ENCODE measurements around the gene GGCX.
"Not testable (repeated sequence)": the region's sequence is repeated elsewhere in the genome, so short reads cannot be mapped to it uniquely, and the experiment has no call there.

The GGCX gene

GRCh38 chr2:85547089-85547858 is 14.0 kb downstream of the GGCX start:
- no peak for DNase-seq (ENCODE audit: low read depth, low spot score)
- peak overlapping the region; percentile 90 for H3K27ac ChIP-seq

DNA sequence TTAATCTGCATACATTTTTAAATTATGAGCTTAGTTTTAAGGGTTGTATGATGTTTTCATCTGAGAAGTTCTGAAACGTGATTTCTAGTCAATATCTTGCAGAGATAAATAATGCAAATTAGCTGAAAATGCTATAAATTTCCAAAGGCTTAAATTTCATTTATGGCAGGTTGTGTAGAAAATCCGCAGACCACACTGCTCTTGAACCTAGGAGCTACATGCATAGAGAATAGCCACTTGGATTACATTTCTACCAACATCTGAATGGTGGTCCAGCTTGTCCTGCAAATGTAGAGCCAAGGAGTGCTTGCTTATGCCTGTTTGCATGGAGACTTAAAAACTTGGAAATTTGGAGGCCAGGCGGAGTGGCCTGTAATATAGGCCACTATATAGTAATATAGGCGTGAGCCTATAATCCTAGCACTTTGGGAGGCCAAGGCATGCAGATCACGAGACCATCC is 15.5 kb downstream of the GGCX start:
- H3K27ac ChIP-seq, result peak overlapping the region; percentile 90
- no peak for DNase-seq (ENCODE audit: low read depth, low spot score)

- peak overlapping the region; percentile 90 for H3K27ac ChIP-seq
These were observed 16.1 kb downstream of the GGCX start for GRCh38 chr2:85544915-85545779.

DNA sequence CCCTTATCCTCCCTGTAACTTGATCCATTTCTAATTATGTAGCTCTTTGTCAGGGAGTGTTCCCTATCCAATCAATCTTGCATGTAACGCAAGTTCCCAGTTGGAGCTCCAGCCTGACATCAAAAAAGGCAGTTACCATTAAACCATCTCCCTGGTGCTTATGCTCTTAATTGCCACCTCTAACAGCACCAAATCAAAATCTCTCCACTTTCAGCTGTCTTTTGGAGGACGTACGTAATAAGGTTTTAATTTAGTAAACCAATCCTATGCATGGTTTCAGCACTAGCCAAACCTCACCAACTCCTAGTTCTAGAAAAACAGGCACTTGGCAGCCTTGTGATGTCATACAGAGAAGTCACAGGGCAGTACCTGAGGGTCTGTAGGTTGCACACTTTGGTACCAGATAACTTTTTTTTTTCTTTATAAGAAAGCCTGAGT is 17.0 kb downstream of the GGCX start:
- DNase-seq (ENCODE audit: low read depth, low spot score), result not testable (repeated sequence)
- peak overlapping the region; percentile 90 for H3K27ac ChIP-seq

More at GRCh38 chr2:85544915-85545779, 16.1 kb downstream of the GGCX start:
- not testable (repeated sequence) for DNase-seq (ENCODE audit: low read depth, low spot score)

DNA sequence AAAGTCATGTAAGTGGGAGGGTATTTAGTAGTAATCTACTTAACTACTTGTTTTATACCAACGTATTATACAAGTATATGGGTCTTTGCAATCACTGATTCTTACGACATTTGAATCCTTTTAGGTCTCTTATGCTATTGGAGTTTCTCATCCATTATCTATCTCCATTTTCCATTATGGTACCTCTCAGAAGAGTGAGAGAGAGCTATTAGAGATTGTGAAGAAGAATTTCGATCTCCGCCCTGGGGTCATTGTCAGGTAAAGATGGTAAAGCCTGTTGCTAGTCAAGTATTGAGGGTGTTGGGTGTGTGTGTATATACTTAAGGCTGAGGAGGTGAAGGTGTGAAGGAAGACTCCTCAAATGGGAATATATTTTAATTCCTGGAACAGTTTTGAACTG is 18.5 kb downstream of the GGCX start:
- H3K27ac ChIP-seq, result peak overlapping the region; percentile 90
- DNase-seq (ENCODE audit: low read depth, low spot score), result no peak

DNA sequence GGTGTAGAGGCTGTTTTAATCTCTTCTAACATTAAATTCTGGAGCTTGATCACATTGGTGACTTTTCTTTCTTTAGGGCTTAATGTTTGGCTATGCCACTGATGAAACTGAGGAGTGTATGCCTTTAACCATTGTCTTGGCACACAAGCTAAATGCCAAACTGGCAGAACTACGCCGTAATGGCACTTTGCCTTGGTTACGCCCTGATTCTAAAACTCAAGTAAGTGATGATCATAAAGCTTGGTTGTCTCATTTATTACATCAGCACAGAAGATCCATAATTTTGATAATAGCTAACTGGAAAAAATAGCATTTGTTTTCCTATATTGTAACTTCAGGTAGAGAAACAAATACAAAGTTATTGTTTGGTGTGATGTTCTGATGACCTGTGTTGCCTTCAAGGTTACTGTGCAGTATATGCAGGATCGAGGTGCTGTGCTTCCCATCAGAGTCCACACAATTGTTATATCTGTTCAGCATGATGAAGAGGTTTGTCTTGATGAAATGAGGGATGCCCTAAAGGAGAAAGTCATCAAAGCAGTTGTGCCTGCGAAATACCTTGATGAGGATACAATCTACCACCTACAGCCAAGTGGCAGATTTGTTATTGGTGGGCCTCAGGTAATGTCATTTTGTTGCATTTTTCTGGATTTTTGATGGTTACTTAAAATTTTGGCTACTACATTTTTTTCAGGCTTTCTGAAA is 19.4 kb downstream of the GGCX start:
- no peak for DNase-seq (ENCODE audit: low read depth, low spot score)
- peak overlapping the region; percentile 90 for H3K27ac ChIP-seq

DNA sequence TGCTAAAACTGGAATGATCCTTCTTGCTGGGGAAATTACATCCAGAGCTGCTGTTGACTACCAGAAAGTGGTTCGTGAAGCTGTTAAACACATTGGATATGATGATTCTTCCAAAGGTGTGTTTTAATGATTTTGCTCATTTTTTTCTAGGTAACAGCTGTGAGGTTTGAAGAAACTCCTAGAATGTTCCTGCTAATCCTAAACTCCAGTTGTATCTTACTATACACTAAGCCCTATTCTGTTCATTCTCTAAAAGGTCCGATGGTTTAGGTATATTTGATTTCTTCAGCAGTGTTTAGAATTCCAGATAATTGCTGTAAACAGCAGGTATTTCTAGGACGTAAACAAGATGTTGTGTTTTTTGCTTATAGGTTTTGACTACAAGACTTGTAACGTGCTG is 20.0 kb downstream of the GGCX start:
- DNase-seq (ENCODE audit: low read depth, low spot score), result no peak
- H3K27ac ChIP-seq, result peak overlapping the region; percentile 90

DNA sequence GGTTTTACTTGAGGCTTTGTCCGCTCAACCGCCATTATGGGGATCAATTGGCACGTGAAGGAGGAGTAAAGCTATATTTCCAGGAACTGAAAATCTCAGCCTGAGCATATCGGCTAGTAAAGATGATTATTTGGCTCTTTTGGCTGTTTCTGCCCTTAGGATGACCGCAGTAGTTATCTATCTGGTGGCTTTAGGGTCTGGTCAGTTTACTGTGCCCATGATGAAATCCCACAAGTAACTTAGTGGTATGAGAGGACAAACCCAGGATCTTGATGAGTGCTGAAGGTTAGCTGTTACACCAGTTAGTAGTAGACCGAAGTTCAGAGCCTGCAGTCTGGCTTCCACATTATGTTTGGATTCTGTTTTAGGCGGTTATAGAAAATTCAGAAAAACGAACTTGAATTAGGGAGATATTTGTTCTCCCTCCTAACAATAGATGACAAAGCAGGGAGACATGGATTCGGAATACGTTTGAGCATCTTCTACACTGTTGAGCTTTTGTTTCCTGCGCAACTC is 21.1 kb downstream of the GGCX start:
- peak overlapping the region; percentile 90 for H3K27ac ChIP-seq
- DNase-seq (ENCODE audit: low read depth, low spot score), result no peak

DNA sequence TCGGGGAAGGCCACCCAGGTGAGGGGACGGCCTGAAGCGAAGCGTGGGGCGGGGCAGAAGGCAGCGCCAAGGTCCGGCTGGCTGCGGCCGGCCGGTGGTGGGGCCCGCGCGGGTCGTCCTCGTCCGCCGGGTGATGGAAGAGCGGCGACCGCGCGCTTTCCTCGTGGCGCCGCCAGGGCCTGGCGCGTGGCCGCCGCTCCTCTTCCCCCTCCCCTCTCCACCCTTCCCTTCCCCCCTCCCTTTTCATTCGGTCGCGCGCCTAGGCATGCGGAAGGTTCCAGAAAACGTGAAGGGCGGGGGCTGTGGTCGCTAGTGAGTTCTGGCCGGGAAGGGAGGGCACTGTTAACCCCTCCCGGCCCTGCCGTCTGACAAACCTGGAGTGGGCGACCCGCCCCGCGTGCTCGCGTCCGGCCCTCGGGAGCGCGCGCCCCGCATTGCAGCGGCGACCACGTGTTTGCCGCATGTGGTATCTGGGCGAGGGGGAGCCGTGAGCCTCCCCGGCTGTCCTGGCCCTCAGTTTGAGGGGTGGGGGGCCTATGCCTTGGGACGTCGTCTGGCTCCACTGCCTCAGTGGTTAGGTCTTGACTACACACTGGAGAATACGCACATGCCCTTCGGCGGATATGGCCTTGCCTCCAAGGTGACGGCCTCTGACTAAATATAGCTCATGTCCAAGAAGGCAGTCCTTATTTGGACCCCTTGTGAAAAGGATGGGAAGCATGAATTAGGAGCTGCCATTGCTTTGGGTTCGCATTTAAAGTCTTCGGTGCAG is 21.7 kb downstream of the GGCX start:
- peak overlapping the region; percentile 90 for H3K27ac ChIP-seq
- no peak for DNase-seq (ENCODE audit: low read depth, low spot score)

DNA sequence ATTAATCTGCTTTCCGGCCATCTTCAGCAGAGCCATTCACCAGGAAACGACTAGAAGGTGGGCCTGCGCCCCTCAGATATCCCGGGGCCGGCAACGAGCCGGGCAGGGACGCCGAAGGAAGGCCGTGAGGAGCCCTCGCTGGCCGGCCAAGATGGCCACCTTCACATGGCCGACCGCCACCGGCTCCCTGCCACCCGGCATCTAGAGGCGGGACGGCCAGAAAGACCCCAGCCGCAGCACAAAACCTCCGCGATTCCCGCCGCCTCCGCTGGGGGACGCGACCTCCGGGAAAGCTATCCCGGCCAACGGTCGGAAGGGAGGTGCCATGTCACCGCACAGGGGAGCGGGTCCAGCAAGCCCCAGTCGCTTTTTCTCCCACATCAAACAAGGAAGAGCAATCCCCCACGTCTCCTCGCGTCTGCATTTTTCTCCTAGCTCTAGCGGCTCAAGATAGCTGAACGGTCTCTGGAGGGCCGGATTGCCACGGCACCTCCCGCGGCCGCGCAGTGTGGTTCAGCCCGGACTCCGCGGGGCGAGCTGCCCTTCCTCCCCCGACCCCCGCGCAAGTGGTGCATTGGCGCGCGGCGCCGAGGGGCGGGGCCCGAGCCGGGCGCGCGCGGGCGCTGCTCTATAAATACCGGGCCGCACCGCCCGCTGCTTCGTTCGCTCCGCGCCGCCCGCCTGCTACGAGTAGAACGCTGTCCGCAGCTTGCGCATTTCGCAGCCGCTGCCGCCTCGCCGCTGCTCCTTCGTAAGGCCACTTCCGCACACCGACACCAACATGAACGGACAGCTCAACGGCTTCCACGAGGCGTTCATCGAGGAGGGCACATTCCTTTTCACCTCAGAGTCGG is 22.6 kb downstream of the GGCX start, which contains the start of gene MAT2A:
Gene MAT2A (plus strand): TSS at position 662 of the 854 bp plus-strand sequence. CDS start 120 bp downstream, at position 782.
- peak within 1 kb of the TSS; percentile 90 for H3K27ac ChIP-seq
- no peak for DNase-seq (ENCODE audit: low read depth, low spot score)

DNA sequence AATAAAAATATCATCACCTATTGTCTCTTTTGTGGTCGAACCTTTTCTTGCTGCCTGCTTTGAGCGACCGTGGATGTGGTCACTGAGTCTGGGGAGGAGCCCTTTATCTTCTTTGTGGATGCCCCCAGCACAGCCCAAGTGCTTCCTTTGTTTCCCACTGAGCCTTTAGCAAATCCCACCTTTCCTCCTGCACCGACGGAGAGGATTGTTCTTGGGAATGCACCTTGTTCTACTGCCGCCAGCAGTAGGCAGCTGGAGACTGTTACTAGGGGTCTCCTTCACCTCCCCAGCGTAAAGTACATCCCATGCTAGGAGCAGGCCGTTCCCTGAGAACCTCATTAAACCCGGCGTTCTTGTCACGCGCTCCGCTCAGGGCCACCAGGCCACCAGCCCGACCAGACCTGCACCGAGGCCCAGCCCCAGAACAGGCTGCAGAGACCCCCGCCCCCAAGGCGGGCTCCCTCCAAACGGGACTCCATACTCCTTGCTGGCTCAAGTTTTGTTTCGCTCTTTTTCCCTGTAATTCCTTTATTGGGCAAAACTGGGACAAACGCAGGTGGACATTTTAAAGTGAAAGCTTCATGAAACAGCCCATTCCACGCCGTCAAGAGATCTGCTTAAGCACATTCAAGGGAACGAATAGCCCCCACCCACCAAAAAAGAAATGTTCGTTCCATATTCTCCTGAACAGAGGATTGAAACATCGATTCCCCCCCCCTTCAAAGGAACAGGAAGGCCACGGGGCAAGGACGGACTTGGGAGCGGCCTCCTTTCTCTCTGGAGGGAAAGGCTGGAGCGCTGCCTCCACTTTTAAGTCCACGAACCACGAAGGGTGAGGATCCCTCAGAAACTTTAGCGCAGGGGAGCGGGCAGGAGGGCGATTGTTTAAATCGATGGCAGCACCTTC is 23.4 kb downstream of the GGCX start:
- no peak for DNase-seq (ENCODE audit: low read depth, low spot score)

GRCh38 chr2:85536479-85536878 is 24.8 kb downstream of the GGCX start:
- DNase-seq (ENCODE audit: low read depth, low spot score), result no peak
- peak overlapping the region; percentile 90 for H3K27ac ChIP-seq

More for the DNA sequence above, 23.4 kb downstream of the GGCX start:
- H3K27ac ChIP-seq, result peak overlapping the region; percentile 90

DNA sequence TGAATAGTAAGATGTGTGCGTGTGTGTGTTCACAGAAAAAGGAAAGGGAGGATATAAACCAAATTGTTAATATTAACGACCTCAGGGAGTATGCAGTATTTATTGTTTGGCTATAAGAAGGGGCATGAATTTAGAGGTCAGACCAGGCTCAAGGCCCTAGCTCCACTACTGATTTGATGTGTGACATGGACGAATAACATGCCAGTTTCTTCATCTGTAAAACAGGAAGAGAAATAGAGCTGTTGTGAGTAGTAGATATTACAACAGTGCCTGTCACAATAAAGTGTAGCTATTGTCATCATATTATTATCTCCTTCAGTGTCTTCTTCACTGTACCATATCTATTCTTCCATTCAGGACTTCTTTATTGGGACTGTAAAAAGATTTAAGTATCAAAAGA is 26.4 kb downstream of the GGCX start:
- no peak overlapping the region for H3K27ac ChIP-seq
- DNase-seq (ENCODE audit: low read depth, low spot score), result no peak

- no peak overlapping the region for H3K27ac ChIP-seq
- DNase-seq (ENCODE audit: low read depth, low spot score), result no peak
These were observed 27.2 kb downstream of the GGCX start for GRCh38 chr2:85534099-85534498.

DNA sequence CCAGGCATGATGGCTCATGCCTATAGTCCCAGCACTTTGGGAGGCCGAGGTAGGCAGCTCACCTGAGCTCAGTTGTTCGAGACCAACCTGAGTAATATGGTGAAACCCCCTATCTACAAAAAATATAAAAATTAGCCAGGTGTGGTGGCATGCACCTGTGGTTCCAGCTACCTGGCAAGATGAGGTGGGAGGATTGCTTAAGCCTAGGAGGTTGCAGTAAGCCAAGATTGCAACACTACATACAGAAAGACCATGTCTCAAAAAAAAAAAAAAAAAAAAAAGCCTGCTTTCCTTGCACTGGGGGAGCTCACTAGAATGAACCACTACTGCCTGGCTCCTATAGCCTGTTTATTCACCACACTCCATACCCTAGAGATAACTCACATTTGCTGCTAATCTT is 29.7 kb downstream of the GGCX start:
- DNase-seq (ENCODE audit: low read depth, low spot score), result no peak

GRCh38 chr2:85529809-85530208 is 31.5 kb downstream of the GGCX start:
- no peak overlapping the region for H3K27ac ChIP-seq
- DNase-seq (ENCODE audit: low read depth, low spot score), result no peak

More for the DNA sequence above, 29.7 kb downstream of the GGCX start:
- H3K27ac ChIP-seq, result no peak overlapping the region

- no peak for DNase-seq (ENCODE audit: low read depth, low spot score)
- H3K27ac ChIP-seq, result no peak overlapping the region
These were observed 32.9 kb downstream of the GGCX start for GRCh38 chr2:85528355-85528754.

Data from epithelial cell of prostate (primary cell).